ENCODE measurements around the gene CLOCK. TPM values are rescaled to one million over a fixed set of nuclear protein-coding genes. Genes with fewer than 3 reads are reported as not detected.

CLOCK gene
- total RNA-seq, 1 donor from 2014 or later, result 9.0 TPM

DNA sequence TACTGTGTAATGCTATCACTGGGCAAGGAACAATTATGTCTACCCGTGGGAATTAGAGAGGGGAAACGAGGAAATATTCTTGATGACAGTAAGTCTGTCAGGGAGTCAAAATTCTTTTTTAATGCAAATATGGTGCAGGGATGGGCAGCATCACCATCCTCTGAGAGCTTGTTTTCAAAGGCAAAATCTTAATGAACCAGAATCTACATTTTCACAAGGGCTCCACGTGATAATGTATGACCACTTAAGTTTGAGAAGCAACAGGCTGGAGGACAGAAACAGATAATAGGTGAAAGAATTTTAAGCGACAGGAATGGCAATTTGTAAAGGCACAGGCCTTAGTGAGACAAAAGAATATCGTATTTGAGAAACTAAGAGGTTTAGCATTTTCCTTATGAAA lies 63.4 kb downstream of the CLOCK start:
- intact Hi-C loops (cut with micrococcal nuclease), result no loop called here

DNA sequence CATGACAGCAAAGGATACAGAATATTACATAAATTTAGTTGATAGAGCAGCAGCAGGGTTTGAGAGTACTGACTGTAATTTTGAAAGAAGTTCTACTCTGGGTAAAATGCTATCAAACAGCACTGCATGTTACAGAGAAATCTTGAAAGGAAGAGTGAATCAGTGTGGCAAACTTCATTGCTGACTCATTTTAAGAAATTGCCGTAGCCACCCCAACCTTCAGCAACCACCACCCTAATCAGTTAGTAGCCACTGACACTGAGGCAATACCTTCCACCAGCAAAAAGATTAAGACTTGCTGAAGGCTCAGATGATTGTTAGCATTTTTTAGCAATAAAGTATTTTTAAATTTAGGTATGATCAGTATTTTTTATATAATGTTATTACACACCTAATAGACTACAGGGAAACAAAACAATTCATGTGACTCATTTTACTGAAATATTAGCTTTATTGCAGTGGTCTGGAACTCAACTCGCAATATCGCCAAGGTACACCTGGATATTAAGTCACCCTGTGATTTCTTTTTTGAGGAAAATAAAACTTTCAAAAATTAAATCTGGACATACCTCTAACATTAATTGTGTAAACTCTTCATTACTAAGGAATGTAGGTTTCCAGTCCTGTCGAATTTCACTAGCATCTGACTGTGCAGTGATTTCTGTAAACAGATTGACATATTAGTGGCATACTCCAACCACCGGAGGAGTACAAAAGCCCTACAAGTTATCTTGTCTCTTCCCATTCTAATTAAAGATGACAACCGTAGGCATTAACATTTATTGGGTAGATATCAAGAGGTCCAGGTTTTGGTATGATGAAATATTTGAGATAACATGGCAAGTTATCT lies 71.1 kb downstream of the CLOCK start:
- intact Hi-C loops (cut with micrococcal nuclease), result no loop called here

DNA sequence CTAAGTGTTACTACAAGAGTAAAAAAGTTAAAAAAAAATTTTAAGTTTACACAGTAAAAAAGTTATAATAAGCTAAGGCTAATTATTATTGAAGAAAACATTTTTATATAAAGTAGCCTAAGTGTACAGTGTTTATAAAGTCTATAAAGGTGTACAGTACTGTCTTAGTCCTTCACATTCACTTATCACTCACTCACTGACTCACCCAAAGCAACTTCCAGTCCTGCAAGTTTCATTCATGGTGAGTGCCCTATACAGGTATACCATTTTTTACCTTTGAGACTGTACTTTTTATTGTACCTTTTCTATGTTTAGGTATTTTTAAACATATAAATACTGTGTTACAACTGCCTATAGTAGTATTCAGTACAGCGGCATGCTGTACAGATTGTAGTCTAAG lies 76.7 kb downstream of the CLOCK start:
- intact Hi-C loops (cut with micrococcal nuclease), result no loop called here

DNA sequence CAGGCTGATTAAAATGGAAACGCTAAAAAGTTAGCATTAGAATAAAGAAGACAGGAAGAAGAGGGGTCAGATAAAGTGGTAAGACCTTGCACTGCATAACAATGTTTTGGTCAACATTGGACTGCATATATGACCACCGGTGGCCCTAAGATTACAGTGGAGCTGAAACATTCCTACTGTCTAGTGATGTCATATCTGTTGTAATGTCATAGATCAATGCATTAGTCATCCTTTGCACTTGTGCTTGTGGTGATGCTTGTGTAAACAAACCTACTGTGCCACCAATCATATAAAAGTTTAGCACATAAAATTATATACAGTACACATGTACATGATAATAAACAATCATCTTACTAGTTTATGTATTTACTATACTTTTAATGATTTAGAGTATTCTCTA lies 78.0 kb downstream of the CLOCK start:
- intact Hi-C loops (cut with micrococcal nuclease), result no loop called here

DNA sequence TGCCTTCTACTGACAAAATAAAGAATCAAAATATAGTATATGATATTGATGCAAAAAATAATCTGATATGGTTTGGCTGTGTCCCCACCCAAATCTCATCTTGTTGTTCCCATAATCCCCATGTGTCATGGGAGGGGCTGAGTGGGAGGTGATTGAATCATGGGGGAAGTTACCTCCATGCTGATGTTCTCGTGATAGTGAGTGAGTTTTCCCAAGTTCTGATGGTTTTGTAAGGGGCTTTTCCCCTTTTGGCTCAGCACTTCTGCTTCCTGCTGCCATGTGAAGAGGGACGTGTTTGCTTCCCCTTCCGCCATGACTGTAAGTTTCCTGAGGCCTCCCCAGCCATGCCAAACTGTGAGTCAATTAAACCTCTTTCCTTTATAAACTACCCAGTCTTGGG lies 80.7 kb downstream of the CLOCK start:
- intact Hi-C loops (cut with micrococcal nuclease), result no loop called here

DNA sequence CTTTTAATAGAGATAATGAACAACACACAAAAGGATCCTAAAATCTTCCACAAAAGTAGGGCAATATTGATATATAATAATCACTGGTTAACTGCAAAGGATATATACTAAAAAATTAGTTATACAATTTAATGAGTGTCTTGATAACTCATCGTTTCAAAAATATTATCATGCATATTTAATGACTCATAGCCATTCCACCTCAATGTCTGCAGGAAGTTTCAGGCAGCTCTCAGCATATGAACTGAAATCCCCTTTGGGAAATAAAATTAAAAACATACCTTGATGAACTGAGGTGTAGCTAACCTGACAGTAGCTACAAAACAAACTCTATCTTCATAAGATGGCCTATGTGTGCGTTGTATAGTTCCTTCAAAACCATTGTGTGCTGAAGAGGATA lies 88.1 kb downstream of the CLOCK start:
- intact Hi-C loops (cut with micrococcal nuclease), result no loop called here

DNA sequence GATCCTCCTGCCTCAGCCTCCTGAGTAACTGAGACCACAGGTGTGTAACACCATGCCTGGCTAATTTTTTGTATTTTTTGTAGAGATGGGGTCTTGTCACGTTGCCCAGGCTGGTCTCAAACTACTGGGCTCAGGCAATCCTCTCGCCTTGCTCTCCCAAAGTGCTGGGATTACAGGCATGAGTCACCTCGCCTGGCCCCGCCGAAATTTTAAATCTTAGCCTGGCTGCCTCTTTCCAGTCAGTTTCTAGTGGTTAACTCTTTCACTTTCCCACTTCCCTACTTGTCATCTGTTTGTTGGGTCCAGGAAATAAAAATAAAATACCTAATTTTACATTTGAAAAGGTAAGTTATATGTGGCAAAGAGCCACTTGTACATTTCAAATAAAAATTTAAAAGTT lies 88.5 kb downstream of the CLOCK start:
- intact Hi-C loops (cut with micrococcal nuclease), result no loop called here

DNA sequence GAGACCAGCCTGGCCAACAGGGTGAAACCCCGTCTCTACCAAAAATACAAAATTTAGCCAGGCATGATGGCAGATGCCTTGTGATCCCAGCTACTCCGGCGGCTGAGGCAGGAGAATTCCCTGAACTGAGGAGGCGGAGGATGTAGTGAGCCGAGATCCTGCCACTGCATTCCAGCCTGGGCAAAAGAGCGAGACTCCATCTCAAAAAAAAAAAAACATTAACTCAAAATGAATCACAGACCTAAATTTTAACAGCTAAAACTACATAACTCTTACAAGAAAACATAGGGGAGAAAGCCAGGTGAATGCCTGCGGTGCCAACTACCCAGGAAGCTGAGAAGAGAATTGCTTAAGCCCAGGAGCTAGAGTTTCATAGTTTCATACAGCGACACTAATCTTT lies 96.1 kb downstream of the CLOCK start:
- intact Hi-C loops (cut with micrococcal nuclease), result no loop called here

DNA sequence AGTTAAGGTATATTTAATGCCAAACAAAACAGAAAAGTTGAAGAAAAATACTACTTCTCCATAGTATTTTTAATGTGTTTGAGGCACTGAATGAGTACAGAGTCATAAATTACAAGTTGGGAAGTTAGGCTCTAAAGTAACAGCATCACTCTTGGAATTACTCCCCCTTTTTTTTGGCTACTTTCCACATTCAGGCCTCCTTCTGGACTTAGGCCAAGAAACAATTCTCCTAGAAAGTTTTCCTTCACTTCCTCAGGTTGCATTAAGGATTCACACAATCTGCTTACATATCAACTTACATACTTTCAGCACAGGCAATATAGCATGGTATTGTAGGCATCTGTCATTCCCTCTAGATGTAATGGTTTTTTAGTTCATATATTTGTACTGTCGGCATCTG lies 98.9 kb downstream of the CLOCK start:
- intact Hi-C loops (cut with micrococcal nuclease), result loop anchor here (5.0 kb wide), 1 partner anchor 854 kb away; no protein-coding TSS in a partner anchor

DNA sequence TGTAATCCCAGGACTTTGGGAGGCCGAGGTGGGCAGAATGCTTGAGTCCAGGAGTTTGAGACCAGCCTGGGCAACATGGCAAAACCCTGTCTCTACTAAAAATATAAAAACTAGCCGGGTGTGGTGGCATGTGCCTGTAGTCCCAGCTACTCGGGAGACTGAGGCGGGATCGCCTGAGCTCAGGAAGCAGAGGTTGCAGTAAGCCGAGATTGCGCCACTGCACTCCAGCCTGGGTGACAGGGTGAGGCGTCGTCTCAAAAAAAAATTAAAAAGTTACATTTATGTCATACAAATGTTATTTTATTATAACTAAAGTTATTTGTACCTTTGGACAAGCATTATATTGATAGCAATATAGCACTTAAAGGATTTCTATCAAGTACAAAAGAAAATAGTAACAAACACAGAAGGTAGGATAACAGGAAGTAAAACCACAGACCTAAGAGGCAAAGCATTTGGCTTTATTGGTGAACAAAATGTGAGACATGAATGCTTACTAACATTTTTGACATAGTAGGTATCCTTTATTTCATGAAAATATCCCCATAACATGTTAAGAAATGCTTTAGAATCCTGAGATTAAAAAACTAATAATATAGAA lies 99.5 kb downstream of the CLOCK start:
- intact Hi-C loops (cut with micrococcal nuclease), result loop anchor here (5.0 kb wide), 1 partner anchor 855 kb away; no protein-coding TSS in a partner anchor

DNA sequence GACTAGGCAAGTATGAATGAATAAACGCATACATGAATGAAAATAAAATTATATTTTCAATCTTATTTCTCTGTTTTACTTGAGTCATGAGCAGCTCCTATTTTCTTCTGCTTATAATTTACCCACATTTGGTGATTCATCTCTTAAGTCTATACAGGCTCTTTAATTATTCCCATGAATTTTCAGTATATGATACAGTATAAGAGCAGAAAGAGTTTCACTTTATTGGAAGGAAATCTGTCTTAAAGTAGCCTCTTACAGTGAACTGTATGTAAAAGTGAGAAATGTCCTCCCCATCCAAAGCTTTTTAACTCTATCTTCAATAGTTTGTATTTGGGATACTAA lies 100.2 kb downstream of the CLOCK start:
- intact Hi-C loops (cut with micrococcal nuclease), result loop anchor here (5.0 kb wide), 1 partner anchor 856 kb away; no protein-coding TSS in a partner anchor

DNA sequence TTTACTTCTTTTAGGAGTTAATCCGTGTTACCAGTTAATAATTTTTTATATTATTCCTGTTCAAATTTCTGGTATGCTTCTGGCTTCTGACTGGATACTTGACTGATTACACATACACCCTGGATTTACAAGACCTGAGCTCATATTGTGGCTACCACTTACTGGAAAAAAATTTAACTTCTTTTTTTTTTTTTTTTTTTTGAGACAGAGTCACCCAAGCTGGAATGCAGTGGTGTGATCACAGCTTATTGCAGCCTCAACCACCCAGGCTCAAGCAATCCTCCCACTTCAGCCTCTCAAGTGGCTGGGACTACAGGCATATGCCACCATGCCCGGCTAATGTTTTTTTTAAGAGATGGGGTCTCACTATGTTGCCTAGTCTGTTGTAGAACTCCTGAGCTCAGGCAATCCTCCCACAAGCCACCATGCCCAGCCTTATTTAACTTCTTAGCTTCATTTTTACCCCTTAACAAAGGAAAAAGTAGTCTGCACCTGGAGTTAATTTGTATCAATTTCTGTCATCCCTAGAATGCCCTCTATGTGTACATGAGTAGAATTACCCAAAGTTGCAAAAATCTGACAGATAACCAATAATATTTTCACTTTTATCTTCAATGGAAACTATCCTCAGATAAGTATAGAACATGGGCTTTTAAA lies 100.7 kb downstream of the CLOCK start:
- intact Hi-C loops (cut with micrococcal nuclease), result loop anchor here (5.0 kb wide), 1 partner anchor 856 kb away; no protein-coding TSS in a partner anchor

DNA sequence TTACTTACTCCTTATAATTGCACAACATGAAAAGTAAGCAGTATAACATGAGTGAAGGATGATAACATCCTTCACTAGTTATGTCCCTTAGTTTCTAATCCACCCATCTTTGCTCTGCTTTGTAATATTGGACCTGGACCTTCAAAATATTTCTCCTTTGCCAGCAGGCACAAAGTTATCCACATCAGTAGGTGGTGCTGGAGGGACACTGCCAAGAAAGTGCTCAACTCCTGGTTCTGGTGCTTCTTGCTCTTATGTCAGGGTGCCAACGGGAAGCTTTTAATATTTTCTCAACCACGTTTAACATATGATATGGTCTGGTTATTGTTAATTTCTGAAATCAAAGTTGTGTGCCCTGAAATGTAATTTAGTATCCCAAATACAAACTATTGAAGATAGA lies 101.9 kb downstream of the CLOCK start:
- intact Hi-C loops (cut with micrococcal nuclease), result loop anchor here (1.0 to 5.0 kb wide), 2 partner anchors 9 to 857 kb away; no protein-coding TSS in a partner anchor

DNA sequence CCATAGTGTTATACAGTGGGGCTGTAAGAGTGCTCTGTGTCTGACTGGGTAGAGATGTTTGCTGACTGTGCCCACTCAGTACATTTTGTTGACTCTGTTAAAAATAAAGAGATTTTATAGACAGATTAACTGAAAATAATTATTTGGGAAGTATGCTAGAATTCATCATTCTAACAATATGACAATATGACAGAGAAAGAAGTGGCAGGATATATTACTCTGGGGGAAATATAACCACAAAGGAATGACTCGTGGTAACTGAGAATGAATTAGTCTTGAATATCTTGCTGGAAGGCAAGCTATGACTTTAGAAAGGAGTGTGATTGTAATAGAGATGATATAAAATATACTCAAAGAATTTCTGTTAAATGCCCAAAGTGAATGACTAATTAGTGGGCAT lies 104.2 kb downstream of the CLOCK start:
- intact Hi-C loops (cut with micrococcal nuclease), result no loop called here

DNA sequence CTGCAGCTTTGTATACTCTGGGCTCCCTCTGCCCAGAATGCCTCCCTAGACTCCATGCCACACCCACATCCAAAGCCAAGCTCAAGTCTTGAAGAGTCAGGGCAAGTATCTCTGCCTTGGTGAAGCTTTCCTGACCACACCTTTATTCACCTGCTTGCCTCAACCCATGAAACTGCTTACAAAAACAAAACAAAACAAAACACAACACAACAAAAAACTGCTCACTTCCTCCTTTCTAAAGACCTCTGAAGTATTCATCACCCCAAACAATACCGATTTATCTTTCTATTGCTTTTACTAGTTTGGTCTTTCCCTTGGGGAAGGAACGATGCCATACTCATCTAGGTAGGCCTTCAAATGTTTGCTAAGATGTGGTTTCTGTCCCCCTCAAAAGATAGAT lies 105.9 kb downstream of the CLOCK start:
- intact Hi-C loops (cut with micrococcal nuclease), result no loop called here

DNA sequence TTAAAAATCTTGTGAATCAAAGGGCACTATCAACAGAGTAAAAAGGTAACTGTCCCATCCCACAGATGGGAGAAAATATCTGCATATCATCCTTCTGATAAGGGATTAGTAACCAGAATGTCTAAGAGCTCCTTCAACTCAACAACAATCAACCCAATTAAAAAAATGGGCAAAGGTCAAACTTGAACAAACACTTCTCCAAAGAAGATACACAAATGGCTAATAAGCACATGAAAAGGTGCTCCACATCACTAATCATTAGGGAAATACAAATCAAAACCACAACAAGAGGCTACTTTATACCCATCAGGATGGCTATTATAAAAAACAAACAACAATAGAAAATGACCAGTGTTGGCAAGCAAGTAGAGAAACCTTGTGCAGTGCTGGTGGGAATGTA lies 107.7 kb downstream of the CLOCK start:
- intact Hi-C loops (cut with micrococcal nuclease), result loop anchor here (5.0 kb wide), 1 partner anchor 413 kb away; the partner anchor contains the start of gene EXOC1

DNA sequence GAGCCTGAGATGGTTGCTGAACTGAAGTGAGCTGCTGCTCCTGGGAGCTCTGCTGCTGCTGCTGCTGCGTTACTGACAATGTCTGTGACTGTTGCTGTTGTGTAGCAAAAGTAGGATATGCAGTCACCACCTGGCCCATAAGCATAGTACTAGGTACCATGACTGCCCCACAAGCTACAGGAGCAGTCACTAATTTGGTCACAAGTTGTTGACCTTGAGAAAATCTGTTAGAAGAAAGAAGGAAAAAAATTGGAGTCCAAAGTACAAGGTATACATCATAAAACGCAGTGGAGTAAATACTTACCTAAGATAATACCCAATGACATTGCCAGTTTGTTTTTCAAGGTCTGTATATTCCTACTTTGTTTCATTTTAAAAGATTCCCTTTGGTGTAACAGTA lies 108.4 kb downstream of the CLOCK start:
- intact Hi-C loops (cut with micrococcal nuclease), result loop anchor here (5.0 kb wide), 1 partner anchor 414 kb away; the partner anchor contains the start of gene EXOC1

DNA sequence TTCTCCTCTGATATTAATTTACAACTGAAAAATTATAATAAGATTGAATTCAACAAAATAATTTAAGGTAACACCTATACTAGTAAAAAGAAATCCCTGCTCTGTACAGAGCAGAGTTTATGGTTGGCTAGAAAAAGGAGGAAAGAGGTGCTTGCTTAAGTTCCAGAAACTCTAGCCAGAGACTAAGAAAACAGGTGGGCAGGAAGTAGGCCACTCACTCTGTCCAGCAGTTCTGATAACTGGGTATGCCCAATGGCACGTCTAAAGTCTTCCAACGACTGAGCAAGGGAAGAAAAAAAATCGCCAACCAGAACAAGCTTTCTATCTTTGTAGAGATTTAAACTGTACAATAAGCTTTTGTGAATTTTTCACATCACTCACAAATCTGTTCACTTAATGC lies 108.9 kb downstream of the CLOCK start:
- intact Hi-C loops (cut with micrococcal nuclease), result loop anchor here (5.0 kb wide), 1 partner anchor 414 kb away; the partner anchor contains the start of gene EXOC1

DNA sequence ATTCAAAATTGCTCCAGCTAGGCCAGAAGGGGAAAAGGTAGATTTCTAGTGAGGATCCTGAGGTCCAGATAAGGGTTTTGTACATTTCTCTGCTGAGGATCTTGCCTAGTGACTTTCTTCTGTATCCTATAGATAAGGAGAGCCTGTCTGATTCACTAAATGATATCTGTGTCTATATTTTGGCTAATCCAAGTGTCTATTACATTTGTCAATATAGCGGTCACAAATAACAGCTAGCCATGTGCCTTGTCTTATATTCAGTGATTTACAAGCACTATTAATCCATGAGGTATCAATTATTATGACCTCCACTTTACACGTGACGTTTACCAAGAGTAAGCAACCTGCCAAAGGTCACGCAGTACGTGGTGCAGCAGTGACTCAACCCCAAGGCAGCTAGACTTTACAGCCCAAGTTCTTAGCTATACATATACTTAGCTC lies 109.3 kb downstream of the CLOCK start:
- intact Hi-C loops (cut with micrococcal nuclease), result loop anchor here (5.0 kb wide), 1 partner anchor 415 kb away; the partner anchor contains the start of gene EXOC1

DNA sequence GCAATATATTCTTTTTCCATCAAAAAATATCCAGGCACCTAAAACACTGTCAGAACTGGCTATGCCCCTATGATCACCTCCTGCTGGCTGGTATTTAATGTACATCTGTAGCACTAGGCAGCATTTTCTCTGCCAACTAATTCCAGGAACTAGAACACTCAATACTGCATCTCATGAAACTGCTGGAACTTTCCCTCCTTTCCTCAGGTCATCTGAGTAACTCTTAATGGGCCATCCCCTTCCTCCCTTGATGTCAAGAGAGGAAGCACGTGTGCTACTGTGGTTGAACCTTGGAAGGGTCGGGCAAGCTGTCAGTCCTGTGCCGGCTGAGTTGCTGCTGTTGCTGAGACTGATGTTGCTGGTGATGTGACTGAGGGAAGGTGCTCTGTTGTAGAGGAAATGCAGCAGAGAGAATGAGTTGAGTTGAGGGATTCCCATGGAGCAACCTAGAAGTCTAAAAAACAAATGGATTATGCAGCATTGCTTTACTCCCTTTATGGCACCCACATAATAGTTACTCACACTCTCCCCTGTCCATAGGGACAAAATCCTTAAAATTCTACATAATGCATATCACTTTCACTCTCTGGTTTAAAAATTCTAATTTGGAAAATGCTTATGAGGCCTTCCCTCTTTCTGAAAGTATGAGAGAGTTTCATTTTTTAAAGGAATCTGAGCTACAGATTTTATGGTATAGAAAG lies 111.4 kb downstream of the CLOCK start:
- intact Hi-C loops (cut with micrococcal nuclease), result loop anchor here (1.0 to 5.0 kb wide), 3 partner anchors 88 to 417 kb away; partner anchors contain the start of genes CLOCK and EXOC1

DNA sequence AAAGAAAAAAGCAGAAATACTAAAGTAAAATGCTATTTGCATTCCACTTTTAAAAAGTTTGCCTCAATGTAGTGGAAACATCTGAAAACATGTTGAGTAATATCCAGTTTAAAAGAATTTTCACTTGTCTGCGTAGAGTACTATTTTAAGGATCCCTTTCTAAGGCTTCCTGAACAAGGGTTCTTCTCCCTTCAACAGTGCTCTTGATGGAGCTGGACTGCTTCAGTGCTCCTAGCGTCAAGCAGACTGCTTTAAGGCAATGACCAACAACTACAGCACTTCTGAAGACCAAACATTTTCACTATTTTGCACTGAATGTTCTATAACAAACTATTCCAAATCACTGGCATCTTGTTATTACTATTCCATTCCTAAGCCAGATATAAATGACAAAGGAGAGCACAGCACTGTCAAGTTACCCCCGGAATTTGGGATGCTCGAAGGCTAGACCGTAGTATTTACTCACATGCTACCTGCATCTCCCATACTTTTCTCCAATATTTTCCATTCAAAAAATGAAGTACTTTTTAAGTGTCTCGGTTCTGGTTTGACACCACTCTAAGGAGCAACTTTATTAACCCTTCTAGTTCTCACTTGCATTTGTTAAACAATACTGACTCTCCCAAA lies 114.9 kb downstream of the CLOCK start:
- intact Hi-C loops (cut with micrococcal nuclease), result no loop called here

All from T-helper 1 cell treated with Interleukin-12 subunit alpha and Interleukin-12 subunit beta and Interleukin-4 antibody, amounts not matched to agents 30 ng/mL and 1 ng/mL, for 36 hours (primary cell).